HUDEP-2 (cell line): Measurements from ENCODE around the gene RAB8A.
A peak's percentile ranks its signal among the peaks of the same experiment; 100 is the strongest.
"Not testable (repeated sequence)": the region's sequence is repeated elsewhere in the genome, so short reads cannot be mapped to it uniquely, and the experiment has no call there.

Experiments used
- DNase-seq, 76 experiments: peaks; one replicate each; lab custom pipeline; 2025; ENCODE audit not compliant: unreplicated experiment in 76 of 76; lab: John Stamatoyannopoulos, UW

Gene RAB8A

GRCh38 chr19:16106121-16106520 is 5.6 kb upstream of the RAB8A start:
- peak in 18 of 76 experiments; percentile 8 to 46 (median 23) for DNase-seq

DNA sequence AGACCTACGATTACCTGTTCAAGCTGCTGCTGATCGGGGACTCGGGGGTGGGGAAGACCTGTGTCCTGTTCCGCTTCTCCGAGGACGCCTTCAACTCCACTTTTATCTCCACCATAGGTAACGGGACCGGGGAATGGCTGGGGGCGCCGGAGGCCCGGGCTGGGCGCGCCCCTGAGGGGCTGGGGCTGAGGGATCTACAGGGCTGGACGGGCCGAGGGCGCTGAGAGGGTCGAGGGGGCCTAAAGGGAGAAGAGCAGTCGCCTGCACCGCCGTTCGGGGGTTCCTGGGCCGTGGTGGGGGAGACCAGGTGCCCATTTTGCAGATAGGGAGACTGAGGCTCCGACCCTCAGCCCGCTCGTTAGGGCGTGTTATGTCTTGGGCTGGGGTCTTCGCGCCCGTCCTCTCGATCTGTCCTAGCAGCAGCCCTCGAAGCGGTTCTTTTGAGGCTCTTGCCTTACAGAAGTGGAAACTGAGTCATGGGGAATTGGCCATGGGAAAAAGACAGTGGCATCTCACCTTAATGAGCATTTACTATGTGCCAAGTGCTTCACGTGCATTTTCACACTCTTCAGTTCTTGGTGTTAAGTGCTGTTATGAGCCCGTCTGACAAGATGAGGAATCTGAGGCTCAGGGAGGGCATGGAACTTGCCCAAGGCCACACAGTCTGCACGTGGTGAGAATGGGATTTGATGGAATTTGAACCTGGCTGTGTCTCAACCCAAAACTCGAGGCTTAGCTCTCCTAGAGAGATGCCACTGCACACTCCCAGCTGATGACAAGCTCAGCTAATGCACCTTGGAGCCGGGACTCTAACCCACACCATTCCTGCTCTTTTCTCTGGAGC is 442 bp downstream of the RAB8A start:
- peak in 3 of 76 experiments; percentile 17 to 42 (median 27) for DNase-seq

GRCh38 chr19:16112778-16113177 is 1.1 kb downstream of the RAB8A start:
- peak in 70 of 76 experiments; percentile 16 to 80 (median 54) for DNase-seq

DNA sequence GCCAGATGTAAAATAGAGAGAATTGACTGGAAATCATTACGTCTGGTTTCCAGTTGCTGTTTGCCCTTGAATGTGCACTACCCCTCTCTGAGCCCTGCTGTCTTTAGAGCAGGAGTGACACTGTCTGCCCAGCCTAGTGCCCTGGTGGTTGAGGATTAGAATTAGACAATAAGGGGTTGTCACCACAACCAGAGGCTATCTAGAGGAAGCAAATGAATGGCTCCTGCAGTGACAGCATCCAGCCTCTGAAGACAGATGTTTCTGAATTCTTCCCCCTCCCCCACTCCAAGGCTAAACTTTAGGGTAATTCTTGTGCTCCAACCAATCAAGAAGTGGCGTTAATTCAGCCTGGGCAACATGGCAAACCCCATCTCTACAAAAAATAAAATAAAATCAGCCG is 2.0 kb downstream of the RAB8A start:
- DNase-seq, result peak in 18 of 76 experiments; percentile 6 to 52 (median 25)

DNA sequence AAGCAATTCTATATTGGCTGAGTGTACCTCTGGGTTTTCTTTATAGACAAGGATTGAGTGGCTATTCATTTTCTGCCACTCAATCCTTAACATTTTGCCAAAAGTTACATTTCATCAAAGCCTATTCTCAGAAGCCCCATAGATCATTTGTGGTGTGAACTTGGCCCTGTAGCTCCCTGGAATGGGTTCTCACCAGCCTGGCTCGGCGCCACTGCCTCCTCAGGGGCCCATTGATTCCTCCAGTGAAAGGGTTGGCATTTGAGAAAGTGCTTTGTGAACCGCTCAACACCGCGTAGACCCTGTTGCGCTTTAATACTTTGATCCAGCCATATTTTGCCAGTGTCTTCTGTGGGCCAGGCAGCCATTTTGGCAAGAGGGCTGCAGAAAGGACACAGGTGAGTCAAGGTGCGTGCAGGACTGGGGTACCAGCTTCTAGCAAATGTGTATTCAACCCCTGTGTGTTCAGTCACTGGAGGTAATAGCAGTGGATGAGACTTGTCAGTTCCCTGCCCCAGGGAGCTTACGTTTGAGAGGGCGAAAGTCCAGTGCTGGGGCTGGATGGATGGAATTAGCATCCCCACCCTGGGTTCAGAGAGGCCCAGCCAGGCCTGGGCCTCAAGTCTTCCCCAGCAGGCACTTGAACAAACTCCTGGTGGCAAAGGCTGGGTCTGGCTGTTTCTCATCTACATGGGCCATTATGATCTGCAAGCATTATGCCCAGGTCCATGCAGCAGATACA is 3.8 kb downstream of the RAB8A start:
- no peak for DNase-seq

DNA sequence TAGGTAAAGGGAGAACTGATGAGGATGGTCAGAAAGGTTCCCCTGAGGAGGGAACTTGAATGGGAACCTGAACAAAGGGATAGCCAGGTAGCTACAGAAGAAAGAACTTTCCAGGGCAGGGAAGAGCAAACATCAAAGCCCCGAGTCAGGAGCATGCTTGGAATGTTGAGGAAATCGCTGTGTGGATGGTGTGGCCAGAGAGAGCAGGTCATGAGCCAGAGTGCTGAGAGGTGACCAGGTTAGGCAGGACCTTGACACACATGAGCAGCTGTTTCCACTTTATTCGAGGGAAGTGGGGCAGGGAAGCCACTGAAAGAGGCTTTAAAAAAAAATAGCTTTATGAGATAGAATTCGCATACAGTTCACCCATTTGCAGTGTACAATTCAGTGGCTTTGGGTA is 4.4 kb downstream of the RAB8A start:
- DNase-seq, result no peak

DNA sequence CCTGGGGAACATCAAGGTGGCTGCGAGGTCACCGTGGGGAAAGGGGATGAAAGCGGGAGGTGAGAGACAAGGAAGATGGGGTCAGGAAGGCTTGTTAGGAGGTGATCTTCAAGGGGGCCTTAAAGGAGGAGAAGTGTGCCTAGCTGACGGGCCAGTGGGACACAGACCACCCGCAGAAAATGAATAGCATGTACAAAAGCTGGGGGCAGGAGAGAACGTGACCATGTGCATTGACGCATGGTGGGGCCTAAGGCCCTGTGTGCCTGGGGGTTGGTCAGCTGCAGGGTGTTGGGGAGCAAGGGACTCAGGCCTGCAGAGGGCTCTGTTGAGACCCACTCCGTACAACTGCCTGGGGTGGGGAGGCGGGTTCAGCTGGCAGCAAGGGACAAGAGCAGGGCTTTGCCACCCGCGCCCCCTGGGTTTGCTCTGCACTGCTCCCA is 5.9 kb downstream of the RAB8A start:
- no peak for DNase-seq

DNA sequence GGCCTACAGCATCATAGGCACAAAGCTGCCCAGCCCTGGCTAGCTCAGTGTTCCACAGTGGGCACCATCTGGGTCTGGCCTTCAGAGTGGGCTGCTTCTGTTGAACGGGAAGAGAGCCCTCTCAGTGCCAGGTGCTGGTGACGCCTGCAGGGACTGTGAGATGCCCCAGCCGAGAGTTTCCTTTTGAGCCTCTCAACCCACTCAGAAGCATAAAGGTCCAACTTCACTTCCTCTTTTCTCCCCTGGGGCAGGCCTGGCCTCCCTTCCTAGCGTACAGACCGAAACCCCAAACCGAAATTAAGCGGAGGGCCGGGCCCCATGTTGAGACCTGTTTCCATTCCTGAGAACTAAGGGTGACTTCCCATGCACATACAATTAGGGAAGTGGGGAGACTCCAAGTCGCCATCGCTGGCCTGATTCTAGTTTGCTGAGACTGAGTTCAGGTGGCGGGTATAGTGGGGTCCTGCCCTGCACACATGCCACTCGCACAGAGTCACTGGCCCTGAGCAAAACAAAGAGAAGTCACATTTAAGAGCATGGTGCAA is 6.9 kb downstream of the RAB8A start:
- DNase-seq, result no peak

DNA sequence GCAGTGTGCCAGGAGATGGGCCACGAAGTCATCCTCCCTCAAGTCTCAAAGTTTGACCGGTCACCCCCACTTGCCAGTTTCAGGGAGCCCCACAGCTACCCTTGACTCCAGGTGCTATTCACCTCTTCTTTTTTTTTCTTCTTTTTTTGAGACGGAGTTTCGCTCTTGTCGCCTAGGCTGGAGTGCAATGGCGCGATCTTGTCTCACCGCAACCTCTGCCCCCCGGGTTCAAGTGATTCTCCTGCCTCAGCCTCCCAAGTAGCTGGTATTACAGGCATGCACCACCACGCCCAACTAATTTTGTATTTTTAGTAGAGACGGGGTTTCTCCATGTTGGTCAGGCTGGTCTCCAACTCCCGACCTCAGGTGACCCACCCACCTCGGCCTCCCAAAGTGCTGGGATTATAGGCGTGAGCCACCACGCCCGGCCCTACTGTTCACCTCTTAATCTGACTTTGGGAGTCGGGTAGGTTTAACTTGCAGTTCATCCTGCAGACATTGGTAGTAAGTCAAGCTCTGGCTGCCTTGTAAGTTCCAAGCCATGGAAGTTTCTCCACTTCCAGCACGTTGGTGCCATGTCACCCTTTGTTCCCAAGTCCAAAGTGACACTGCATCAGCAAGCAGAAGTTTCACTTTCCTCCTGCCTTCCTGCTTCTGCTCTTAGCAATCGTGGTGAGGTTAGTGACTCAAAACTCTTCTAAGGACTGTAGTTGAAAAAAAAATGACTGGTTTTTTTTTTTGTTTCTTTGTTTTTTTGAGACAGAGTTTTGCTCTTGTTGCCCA is 7.6 kb downstream of the RAB8A start:
- not testable (repeated sequence) for DNase-seq

DNA sequence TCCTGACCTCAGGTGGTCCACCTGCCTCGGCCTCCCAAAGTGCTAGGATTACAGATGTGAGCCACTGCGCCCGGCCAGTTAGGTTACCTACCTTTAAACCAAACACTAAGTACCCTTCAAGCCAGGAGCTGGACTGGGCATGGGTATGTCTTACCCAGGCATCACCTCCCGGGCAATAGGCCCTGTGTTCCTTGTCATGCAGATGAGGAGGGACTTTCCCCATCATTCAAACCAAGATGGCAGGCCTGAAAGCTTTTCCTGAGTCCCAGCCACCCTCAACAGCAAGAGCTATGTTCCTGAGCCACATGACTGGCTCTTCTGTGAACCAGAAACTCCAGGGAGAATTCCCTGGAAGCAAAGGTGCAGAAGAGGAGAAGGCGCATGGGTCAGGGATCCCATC is 9.5 kb downstream of the RAB8A start:
- no peak for DNase-seq

DNA sequence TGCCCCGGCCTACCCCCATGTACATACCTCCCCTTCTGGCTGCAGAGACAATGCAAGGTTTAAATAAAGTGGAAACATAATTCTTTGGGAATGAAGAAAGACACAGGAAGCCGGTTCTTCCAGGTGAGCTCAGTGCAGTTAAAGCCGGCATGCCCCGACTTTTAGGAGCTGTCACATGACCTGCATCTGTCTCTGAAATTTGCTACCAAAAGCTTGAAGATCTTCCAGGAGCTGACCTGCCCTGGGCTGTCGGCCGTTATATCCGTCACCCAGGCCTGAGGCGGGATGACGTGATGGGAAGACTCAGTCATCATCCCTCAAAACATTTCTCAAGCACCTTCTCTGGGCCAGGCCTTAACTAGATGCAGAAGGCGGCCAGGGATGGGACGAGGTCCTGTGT is 10.3 kb downstream of the RAB8A start:
- DNase-seq, result no peak

- DNase-seq, result no peak
These were observed 13.3 kb downstream of the RAB8A start for GRCh38 chr19:16124953-16125352.

DNA sequence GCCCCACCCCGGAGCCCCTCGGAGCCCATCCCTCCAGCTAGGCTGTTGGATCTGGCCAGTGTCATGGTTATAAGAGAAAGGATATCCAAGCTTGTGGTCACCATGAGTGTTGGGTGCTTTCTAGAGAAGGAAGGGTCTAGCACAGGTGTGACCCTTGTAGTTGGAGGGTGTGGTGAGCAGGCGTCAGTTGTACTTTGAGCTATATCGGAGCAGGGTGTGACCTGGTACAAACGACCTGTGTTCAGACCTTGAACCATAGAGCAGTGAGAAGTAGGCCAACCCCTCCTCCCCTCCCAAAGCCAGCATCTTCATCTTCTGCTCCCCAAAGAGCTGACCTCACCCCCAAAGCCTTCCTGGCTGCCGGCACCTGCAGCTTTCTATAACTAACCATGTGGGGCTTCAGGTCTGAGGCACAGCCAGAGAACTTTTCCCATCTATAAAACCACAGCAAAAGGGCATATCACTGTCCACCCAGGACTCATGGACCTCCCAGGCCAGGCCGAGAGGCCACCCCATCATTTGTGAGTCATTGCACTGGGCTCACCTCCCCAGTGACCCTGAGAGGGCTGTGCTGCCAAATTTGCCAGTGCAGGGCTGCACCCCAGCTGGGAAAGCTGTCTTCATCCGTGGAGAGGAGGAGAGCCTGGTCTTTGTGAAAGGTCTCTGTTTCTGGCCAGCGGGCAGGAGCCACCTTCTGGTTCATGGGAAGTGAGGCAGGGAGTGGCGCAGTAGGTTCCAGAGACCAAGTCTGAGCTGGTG is 14.2 kb downstream of the RAB8A start:
- DNase-seq, result no peak

DNA sequence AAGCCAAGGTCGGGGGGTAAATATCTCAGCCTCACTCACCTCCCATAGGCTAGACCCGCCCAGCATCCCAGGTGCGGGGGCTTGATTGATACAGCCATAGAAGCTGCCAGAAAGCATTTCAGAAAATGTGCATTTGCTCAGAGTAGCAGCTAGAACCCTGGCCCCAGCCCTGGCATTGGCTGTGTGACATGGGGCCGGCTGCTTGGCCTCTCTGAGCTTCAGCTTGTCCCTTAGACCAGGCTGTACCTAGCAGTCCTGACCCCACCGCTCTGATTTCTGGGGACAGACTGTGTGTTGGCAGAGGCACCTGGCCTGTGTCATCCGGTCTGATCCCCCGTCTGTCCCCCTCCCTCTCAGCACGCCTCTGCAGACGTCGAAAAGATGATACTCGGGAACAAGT is 15.4 kb downstream of the RAB8A start:
- no peak for DNase-seq

DNA sequence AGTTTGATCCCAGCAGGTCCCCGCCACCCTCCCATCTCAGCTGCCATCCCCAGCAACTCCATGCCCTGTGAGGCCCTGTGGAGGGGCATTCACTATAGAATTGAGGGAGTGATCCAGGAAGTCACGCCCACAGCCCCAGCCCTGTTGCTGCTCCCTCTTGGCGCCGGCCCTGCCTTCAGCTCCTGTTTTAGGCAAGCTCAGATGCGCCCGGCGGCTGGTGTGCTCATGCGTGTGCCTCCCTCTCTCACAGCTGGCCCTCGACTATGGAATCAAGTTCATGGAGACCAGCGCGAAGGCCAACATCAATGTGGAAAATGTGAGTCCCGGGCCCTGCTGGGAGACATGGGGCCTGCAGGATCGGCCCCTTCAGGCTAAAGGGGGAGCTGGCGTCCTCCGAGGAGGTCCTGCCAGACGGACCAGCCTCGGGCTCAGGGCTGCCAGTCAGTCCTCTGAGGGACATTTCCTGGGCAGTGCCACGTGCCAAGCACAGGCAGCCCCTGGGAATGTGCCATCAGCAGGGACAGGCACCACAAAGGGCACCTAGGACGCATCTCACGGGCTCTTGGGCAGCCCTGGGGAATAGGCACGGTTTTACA is 16.2 kb downstream of the RAB8A start:
- DNase-seq, result no peak

GRCh38 chr19:16131648-16132047 is 20.0 kb downstream of the RAB8A start:
- no peak for DNase-seq

DNA sequence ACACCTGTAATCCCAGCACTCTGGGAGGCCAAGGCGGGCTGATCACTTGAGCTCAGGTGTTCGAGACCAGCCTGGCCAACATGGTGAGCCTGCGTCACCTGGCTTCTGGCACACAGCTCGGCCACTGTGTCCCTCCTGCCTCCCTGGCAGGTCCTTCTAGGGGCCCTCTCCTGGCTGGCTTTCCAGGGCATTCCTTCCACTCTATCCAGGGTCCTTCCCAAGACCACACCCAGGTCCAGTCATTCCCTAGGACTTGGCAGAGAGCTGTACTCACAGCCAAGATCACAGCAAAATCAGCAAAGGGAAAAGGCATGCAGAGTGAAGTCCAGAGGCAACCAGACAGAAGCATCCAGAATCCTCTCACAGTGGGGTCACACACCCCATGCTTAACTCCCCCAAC is 22.1 kb downstream of the RAB8A start:
- DNase-seq, result no peak

DNA sequence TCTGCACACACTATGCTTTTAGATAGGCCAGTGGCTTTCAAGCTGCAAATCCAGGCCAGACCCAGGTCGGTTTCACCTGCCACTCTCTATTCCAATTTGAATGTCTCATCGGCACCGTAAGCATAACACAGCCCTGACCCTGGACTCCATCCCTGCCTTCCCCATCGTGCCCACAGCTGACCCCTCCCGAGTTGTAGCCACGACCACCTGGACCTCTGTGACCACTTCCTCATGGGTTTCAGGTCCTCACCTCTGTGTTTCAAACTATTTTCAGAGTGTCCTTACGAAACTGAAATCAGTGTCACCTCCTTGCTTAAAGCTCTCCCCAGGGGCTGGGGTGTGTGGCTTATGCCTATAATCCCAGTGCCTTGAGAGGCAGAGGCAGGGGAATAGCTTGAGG is 22.8 kb downstream of the RAB8A start:
- DNase-seq, result no peak

- no peak for DNase-seq
These were observed 23.9 kb downstream of the RAB8A start for GRCh38 chr19:16135430-16136127.
